ENCODE measurements around the gene TM6SF1.

GRCh38 chr15:83109532-83109931 lies 2.1 kb downstream of the TM6SF1 start:
- TF ChIP-seq EZH2 (IDR thresholded peaks at IDR 0.05; ENCODE audit: borderline replicate concordance, low read length) (no peak), CTCF (conservative IDR thresholded peaks at IDR 0.05 in 1 of 2, IDR thresholded peaks at IDR 0.05 in 1 of 2; ENCODE audit: extremely low read depth in 1 of 2, insufficient read depth in 1 of 2, low read depth in 1 of 2, low read length in 2 of 2) (no peak)

Data from mammary epithelial cell (primary cell).